H1 (cell line): Measurements from ENCODE around the gene GNA12. TPM values are rescaled to one million over a fixed set of nuclear protein-coding genes. Genes with fewer than 3 reads are reported as not detected.

ENCODE experiments used
- CTCF ChIA-PET: fragments of 300-600 bp; sonication (Branson Sonifier 250); formaldehyde crosslinking; loops from one replicate; lab custom pipeline; 2021; ENCODE audit not compliant: partially characterized antibody; lab: Charles Lee
- POLR2A ChIA-PET: fragments of 300-600 bp; sonication (Branson Sonifier 250); formaldehyde crosslinking; loops from one replicate; lab custom pipeline; 2021; ENCODE audit warnings: inconsistent platforms; ENCODE audit not compliant: partially characterized antibody; lab: Charles Lee
- DNase-seq, 2 experiments: peaks; one replicate each; pipeline versions ENCODE4 v3.0.0 to v3.0.0-alpha.2; 2010 to 2022; ENCODE audit warnings: low spot score in 2 of 2, low read depth in 1 of 2, mixed read lengths in 1 of 2
- FAIRE-seq: peaks from 2 replicates; lab custom pipeline; 2011; peaks lifted over from hg19 to GRCh38; lab: Jason Lieb, UNC
- H2AFZ ChIP-seq: 2 replicates; pipeline ENCODE4 v1.8.1; 2012; ENCODE audit warnings: low read length, inconsistent platforms
- H2AK5ac ChIP-seq: 2 replicates; pipeline ENCODE4 v1.6.1; 2013; ENCODE audit warnings: low read depth, low read length
- H2BK120ac ChIP-seq: replicated peaks from 2 replicates; pipeline ENCODE3; 2013; ENCODE audit warnings: low read depth, low read length, inconsistent platforms
- H2BK12ac ChIP-seq: 2 replicates; pipeline ENCODE4 v1.6.1; 2013; ENCODE audit warnings: low read depth, low read length
- H2BK15ac ChIP-seq: 2 replicates; pipeline ENCODE4 v1.6.1; 2013; ENCODE audit warnings: low read length
- H2BK20ac ChIP-seq: 2 replicates; pipeline ENCODE4 v1.6.1; 2013; ENCODE audit warnings: low read length
- H2BK5ac ChIP-seq: 2 replicates; pipeline ENCODE4 v1.6.1; 2013; ENCODE audit warnings: low read depth, low read length
- H3K14ac ChIP-seq: 2 replicates; pipeline ENCODE4 v1.6.1; 2013; ENCODE audit warnings: inconsistent platforms; ENCODE audit not compliant: insufficient read length
- H3K18ac ChIP-seq: 2 replicates; pipeline ENCODE4 v1.6.1; 2013; ENCODE audit warnings: low read length; ENCODE audit errors: extremely low read depth
- H3K23ac ChIP-seq: 2 replicates; pipeline ENCODE4 v1.6.1; 2013; ENCODE audit warnings: inconsistent platforms; ENCODE audit not compliant: insufficient read length
- H3K23me2 ChIP-seq: 2 replicates; pipeline ENCODE4 v1.6.1; 2013; ENCODE audit warnings: low read depth, low read length
- H3K27ac ChIP-seq: 2 replicates; pipeline ENCODE4 v1.6.1; 2011; ENCODE audit warnings: low read depth, low read length, inconsistent platforms
- H3K27me3 ChIP-seq, 4 experiments: replicated peaks in 1 of 4; 1 replicate in 1 of 4; 2 replicates in 3 of 4; pipeline versions ENCODE4 v1.6.1 to v1.8.1; 2011 to 2013; ENCODE audit warnings: low read length in 3 of 4, mild to moderate bottlenecking in 3 of 4, inconsistent platforms in 2 of 4, mixed read lengths in 2 of 4, moderate library complexity in 1 of 4; ENCODE audit not compliant: control insufficient read depth in 3 of 4, insufficient read depth in 3 of 4; ENCODE audit errors: extremely low read depth in 1 of 4
- H3K36me3 ChIP-seq, 4 experiments: 2 replicates each; pipeline versions ENCODE4 v1.6.1 to v1.8.1; 2011 to 2013; ENCODE audit warnings: mild to moderate bottlenecking in 4 of 4, low read length in 3 of 4, moderate library complexity in 2 of 4, control low read depth in 1 of 4, inconsistent platforms in 1 of 4; ENCODE audit not compliant: insufficient read depth in 4 of 4, control insufficient read depth in 2 of 4
- H3K4ac ChIP-seq: replicated peaks from 2 replicates; pipeline ENCODE3; 2013; ENCODE audit warnings: low read length, low read depth, mixed read lengths, inconsistent platforms; ENCODE audit not compliant: insufficient read length
- H3K4me1 ChIP-seq, 4 experiments: replicated peaks in 1 of 4; 1 replicate in 1 of 4; 2 replicates in 3 of 4; pipeline versions ENCODE4 v1.6.1 to v1.8.1; 2011 to 2013; ENCODE audit warnings: low read length in 3 of 4, inconsistent platforms in 2 of 4, mixed read lengths in 1 of 4; ENCODE audit not compliant: insufficient read depth in 4 of 4, control insufficient read depth in 3 of 4
- H3K4me2 ChIP-seq, 2 experiments: 2 replicates each; pipeline versions ENCODE4 v1.6.1 to v1.8.1; 2011 to 2013; ENCODE audit warnings: low read depth in 2 of 2, low read length in 2 of 2, control low read depth in 1 of 2, inconsistent platforms in 1 of 2, mild to moderate bottlenecking in 1 of 2; ENCODE audit not compliant: insufficient read depth in 1 of 2
- H3K4me3 ChIP-seq, 4 experiments: fragments of 200-600, 300-600 bp in 1 of 4; sonication (generic), shearing (Covaris generic), sonication (Bioruptor Twin) in 1 of 4; 2 replicates each; pipeline versions ENCODE4 v1.5.1 to v1.8.1; 2011 to 2016; ENCODE audit warnings: low read length in 4 of 4, low read depth in 3 of 4, control low read depth in 2 of 4, inconsistent platforms in 2 of 4, mild to moderate bottlenecking in 2 of 4, mixed read lengths in 1 of 4, moderate library complexity in 1 of 4; ENCODE audit not compliant: insufficient read depth in 2 of 4; ENCODE audit errors: extremely low read depth in 1 of 4
- H3K56ac ChIP-seq: replicated peaks from 2 replicates; pipeline ENCODE3; 2013; ENCODE audit warnings: low read depth, mild to moderate bottlenecking, mixed read lengths, low read length, inconsistent platforms; ENCODE audit not compliant: insufficient read length
- H3K79me1 ChIP-seq: 2 replicates; pipeline ENCODE4 v1.6.1; 2013; ENCODE audit warnings: low read depth, low read length, control low read depth
- H3K79me2 ChIP-seq, 2 experiments: 2 replicates each; pipeline versions ENCODE4 v1.6.1 to v1.8.1; 2012 to 2013; ENCODE audit warnings: low read length in 2 of 2, mild to moderate bottlenecking in 2 of 2, inconsistent platforms in 1 of 2; ENCODE audit not compliant: insufficient read depth in 2 of 2, control insufficient read depth in 1 of 2
- H3K9ac ChIP-seq, 4 experiments: replicated peaks in 1 of 4; 1 replicate in 1 of 4; 2 replicates in 3 of 4; pipeline versions ENCODE4 v1.6.1 to v1.8.1; 2011 to 2013; ENCODE audit warnings: low read depth in 3 of 4, low read length in 3 of 4, control low read depth in 2 of 4, mild to moderate bottlenecking in 2 of 4, moderate library complexity in 2 of 4, inconsistent platforms in 1 of 4; ENCODE audit errors: extremely low read depth in 1 of 4
- H3K9me3 ChIP-seq, 2 experiments: 2 replicates each; pipeline versions ENCODE4 v1.6.1 to v1.8.1; 2012 to 2013; ENCODE audit warnings: mild to moderate bottlenecking in 2 of 2, moderate library complexity in 2 of 2, control low read depth in 1 of 2, inconsistent platforms in 1 of 2, low read depth in 1 of 2, low read length in 1 of 2, mixed read lengths in 1 of 2; ENCODE audit not compliant: insufficient read depth in 2 of 2
- H4K20me1 ChIP-seq, 2 experiments: replicated peaks in 1 of 2; 2 replicates each; pipeline versions ENCODE3 to v1.8.1; 2011 to 2013; ENCODE audit warnings: inconsistent platforms in 2 of 2, low read length in 2 of 2, mild to moderate bottlenecking in 1 of 2; ENCODE audit not compliant: insufficient read depth in 2 of 2, control insufficient read depth in 1 of 2
- H4K5ac ChIP-seq: 2 replicates; pipeline ENCODE4 v1.6.1; 2013; ENCODE audit warnings: low read length, low read depth, mixed read lengths, inconsistent platforms; ENCODE audit not compliant: insufficient read length
- H4K8ac ChIP-seq: 2 replicates; pipeline ENCODE4 v1.8.0; 2013; ENCODE audit warnings: mild to moderate bottlenecking, moderate library complexity, low read length, inconsistent platforms; ENCODE audit not compliant: insufficient read depth; ENCODE audit errors: extremely low read depth
- H4K91ac ChIP-seq: replicated peaks from 2 replicates; pipeline ENCODE3; 2013; ENCODE audit warnings: low read length, mixed read lengths, inconsistent platforms; ENCODE audit not compliant: insufficient read length
- CEBPB ChIP-seq: IDR thresholded peaks from 2 replicates; pipeline ENCODE4 v1.6.1; 2012; ENCODE audit warnings: low read depth, low read length
- TBP ChIP-seq: IDR thresholded peaks from 2 replicates; pipeline ENCODE4 v1.6.1; 2011; ENCODE audit warnings: low read depth, low read length, improper control_type of control experiment
- WGBS, 2 experiments: shearing (Covaris generic) in 1 of 2; methylation state at CpG; one replicate each; pipeline versions ENCODE4 v1.1.6 to v1.1.7; 2013 to 2015; ENCODE audit warnings: low lambda C conversion rate in 2 of 2, mixed read lengths in 2 of 2, inconsistent platforms in 1 of 2, low coverage in 1 of 2, missing lambda C conversion rate in 1 of 2; ENCODE audit not compliant: insufficient replicate concordance in 2 of 2, insufficient coverage in 1 of 2, insufficient read length in 1 of 2; ENCODE audit errors: extremely low coverage in 1 of 2, missing lambda C conversion rate in 1 of 2; 5-methylcytosine and 5-hydroxymethylcytosine counted together
- polyA plus RNA-seq, 7 experiments: library from polyadenylated mRNA; depleted of rRNA in 3 of 7; stranded (reverse) in 5 of 7; unstranded in 2 of 7; fragments of >200 nt in 5 of 7; fragments of 200-250 nt in 2 of 7; gene quantifications; 1 replicate in 5 of 7; 2 replicates in 1 of 7; 4 replicates in 1 of 7; pipeline versions ENCODE4 v1.2.1 to v1.2.3, GENCODE V29; 2011 to 2013; ENCODE audit warnings: missing spikeins in 2 of 7, mixed read lengths in 2 of 7
- total RNA-seq: library from RNA; stranded (reverse); fragmentation: NEBNext Ultra II Directional; extraction: Animal tissue kit (Norgen Biotek cat#: 25700); gene quantifications from 2 replicates; pipeline ENCODE4 v1.2.1, GENCODE V29; 2021

Gene GNA12
- total and polyA plus RNA-seq, 2 of the 8 experiments (the other 6 are each of a cell fraction or from before 2014, with no cell fraction given): 96.5 to 109 TPM

DNA sequence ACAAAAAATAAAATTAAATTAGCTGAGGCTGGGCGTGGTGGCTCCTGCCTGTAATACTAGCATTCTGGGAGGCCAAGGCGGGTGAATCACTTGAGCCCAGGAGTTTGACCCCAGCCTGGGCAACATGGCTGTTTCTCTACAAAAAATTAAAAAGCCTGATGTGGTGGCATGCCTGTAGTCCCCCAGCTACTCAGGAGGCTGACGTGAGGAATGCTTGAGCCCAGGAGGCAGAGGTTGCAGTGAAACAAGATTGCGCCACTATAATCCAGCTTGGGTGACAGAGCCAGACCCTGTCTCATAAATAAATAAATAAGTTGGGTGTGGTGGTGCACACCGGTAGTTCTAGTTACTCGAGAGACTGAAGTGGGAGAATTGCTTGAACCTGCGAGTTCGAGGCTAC, 65.1 kb downstream of the GNA12 start:
- Histone ChIP-seq H3K4me2 (no peak overlapping the region), H2BK5ac (no peak overlapping the region), H3K4me1 (peaks cover 0 to 5% (median 3%) of the 10 kb centered on the region in 4 experiments; a peak in 3 of 7 replicates), H3K4ac (no peak overlapping the region), H2BK12ac (no peak overlapping the region), H3K27ac (no peak overlapping the region), H3K27me3 (no peaks in the 10 kb centered on the region), H3K9me3 (no peaks in the 10 kb centered on the region), H2AK5ac (no peak overlapping the region), H2AFZ (no peak overlapping the region), H3K4me3 (no peak overlapping the region)
- CTCF ChIA-PET: interaction anchor here (0.6 to 3.3 kb wide), 9 partner anchors 11 to 143 kb away, joined by 3 to 14 read pairs (median 4); no protein-coding TSS in a partner anchor
- DNase-seq (no peak), FAIRE-seq (no peak)
- POLR2A ChIA-PET: interaction anchor here (0.7 to 1.6 kb wide), 7 partner anchors 10 to 56 kb away, joined by 3 to 5 read pairs (median 3); no protein-coding TSS in a partner anchor
- no peak for TF ChIP-seq TBP
- 0 out of 2 replicates have a peak, but pooled peaks have one; percentile 2 for TF ChIP-seq CEBPB
- TF ChIP-seq, all 59 proteins: peak for 1
- H2BK15ac ChIP-seq: no peak overlapping the region
- H4K91ac ChIP-seq: no peak overlapping the region
- H3K18ac ChIP-seq: no peak overlapping the region
- no peaks in the 10 kb centered on the region for H3K23me2 ChIP-seq
- peaks cover 0 to 8% of the 10 kb centered on the region in 2 experiments for H4K20me1 ChIP-seq
- WGBS, 2 experiments: 68% methylated on average over 8 of the region's 8 CpGs; no CpG with 5 or more reads in 1 of the 2 experiments
- H3K14ac ChIP-seq: no peak overlapping the region
- peaks cover 2% of the 10 kb centered on the region; the same call in 1 of the 2 replicates for H3K79me1 ChIP-seq
- no peak overlapping the region for H2BK120ac ChIP-seq
- H2BK20ac ChIP-seq: no peak overlapping the region
- peaks cover 2 to 5% (median 3%) of the 10 kb centered on the region in 4 experiments; a peak in 4 of 8 replicates for H3K36me3 ChIP-seq
- no peak overlapping the region for H3K56ac ChIP-seq
- no peak overlapping the region for H4K8ac ChIP-seq
- H3K9ac ChIP-seq: no peak overlapping the region
- H4K5ac ChIP-seq: no peak overlapping the region
- no peak overlapping the region for H3K23ac ChIP-seq
- H3K79me2 ChIP-seq: peaks cover 0 to 56% of the 10 kb centered on the region in 2 experiments; a peak in 2 of 4 replicates
